GM21515 (cell line): Measurements from ENCODE around the gene ARL6IP5.
A peak's percentile ranks its signal among the peaks of the same experiment; 100 is the strongest.

ENCODE experiments used
- ATAC-seq: cut with Tn5 transposase; IDR thresholded peaks from one replicate; pipeline ENCODE4 v1.9.1; 2021; ENCODE audit not compliant: unreplicated experiment

Gene ARL6IP5

GRCh38 chr3:69084326-69085167, at the start of gene ARL6IP5:
TSS of gene ARL6IP5 (plus strand) at chr3:69084937. CDS start at chr3:69085048, 111 bp downstream.
- ATAC-seq = peak; percentile 47

GRCh38 chr3:69044608-69045007, 40.1 kb upstream of the ARL6IP5 start:
- ATAC-seq = no peak

- no peak for ATAC-seq
Observed at GRCh38 chr3:69048990-69049389, 35.7 kb upstream of the ARL6IP5 start.

- ATAC-seq = peak; percentile 97
Observed at GRCh38 chr3:69051756-69052471, 32.8 kb upstream of the ARL6IP5 start, which contains the start of gene TMF1. TSS of gene TMF1 (minus strand) at chr3:69052333. CDS start at chr3:69052086, 247 bp downstream.

GRCh38 chr3:69052472-69052898, 32.3 kb upstream of the ARL6IP5 start:
- peak; percentile 2 for ATAC-seq

GRCh38 chr3:69058180-69058946, 26.4 kb upstream of the ARL6IP5 start:
- peak; percentile 91 for ATAC-seq

- ATAC-seq = no peak
Observed at GRCh38 chr3:69058947-69059224, 25.9 kb upstream of the ARL6IP5 start.

GRCh38 chr3:69059688-69060087, 25.0 kb upstream of the ARL6IP5 start:
- ATAC-seq = no peak

GRCh38 chr3:69063636-69064035, 21.1 kb upstream of the ARL6IP5 start:
- ATAC-seq = no peak

GRCh38 chr3:69065318-69065964, 19.3 kb upstream of the ARL6IP5 start:
- no peak for ATAC-seq

GRCh38 chr3:69066121-69066520, 18.6 kb upstream of the ARL6IP5 start:
- ATAC-seq = no peak

- no peak for ATAC-seq
Observed at GRCh38 chr3:69072928-69073327, 11.8 kb upstream of the ARL6IP5 start.

GRCh38 chr3:69079269-69080159, 5.2 kb upstream of the ARL6IP5 start:
- no peak for ATAC-seq

GRCh38 chr3:69080233-69080920, 4.4 kb upstream of the ARL6IP5 start, which contains the start of gene UBA3:
TSS of gene UBA3 (minus strand) at chr3:69080365. CDS start at chr3:69080353, 12 bp downstream.
- peak; percentile 47 for ATAC-seq

- no peak for ATAC-seq
Observed at GRCh38 chr3:69081583-69082262, 3.0 kb upstream of the ARL6IP5 start.

GRCh38 chr3:69082361-69082760, 2.4 kb upstream of the ARL6IP5 start:
- ATAC-seq = no peak

GRCh38 chr3:69082805-69083204, 1.9 kb upstream of the ARL6IP5 start:
- peak; percentile 47 for ATAC-seq

- no peak for ATAC-seq
Observed at GRCh38 chr3:69085168-69085832, 563 bp downstream of the ARL6IP5 start.
